AG04450 (cell line): ENCODE results near the gene EPC1. TPM values are rescaled to one million over a fixed set of nuclear protein-coding genes. Genes with fewer than 3 reads are reported as not detected.

Source experiments
- CTCF ChIA-PET: fragments of 300-600, 350-600 bp; formaldehyde crosslinking; extraction: SDS; loops from one replicate; lab custom pipeline; 2022; ENCODE audit warnings: antibody characterized with exemption, inconsistent platforms; lab: Charles Lee
- POLR2A ChIA-PET: fragments of 350-600 bp; formaldehyde crosslinking; extraction: SDS; loops from one replicate; lab custom pipeline; 2021; ENCODE audit warnings: antibody characterized with exemption, inconsistent platforms; lab: Yijun Ruan, JAX
- DNase-seq: peaks from one replicate; pipeline ENCODE4 v3.0.0-alpha.2; 2011; ENCODE audit warnings: low read depth, low spot score
- H3K27ac ChIP-seq: one replicate; pipeline ENCODE4 v1.5.1; 2012; ENCODE audit warnings: low read depth, low read length, control low read depth
- H3K27me3 ChIP-seq: one replicate; pipeline ENCODE4 v1.6.0; 2012; ENCODE audit warnings: low read length; ENCODE audit not compliant: control insufficient read depth, insufficient read depth
- H3K4me3 ChIP-seq: 2 replicates; pipeline ENCODE4 v1.5.1; 2011; ENCODE audit warnings: mild to moderate bottlenecking, low read depth, low read length, control low read depth
- H3K9me3 ChIP-seq: 2 replicates; pipeline ENCODE4 v1.5.1; 2012; ENCODE audit warnings: low read length; ENCODE audit not compliant: control insufficient read depth, insufficient read depth
- polyA plus RNA-seq: library from polyadenylated mRNA; depleted of rRNA; stranded (reverse); fragments of >200 nt; gene quantifications from 2 replicates; pipeline ENCODE4 v1.2.3, GENCODE V29; 2011
- TF ChIP-seq, protein P1 (sequence below): IDR thresholded peaks from 2 replicates; pipeline ENCODE4 v1.5.1; 2011; ENCODE audit warnings: low read depth, low read length, control low read depth, inconsistent platforms

EPC1 gene
- polyA plus RNA-seq, 1 experiment, result 34.1 TPM

DNA sequence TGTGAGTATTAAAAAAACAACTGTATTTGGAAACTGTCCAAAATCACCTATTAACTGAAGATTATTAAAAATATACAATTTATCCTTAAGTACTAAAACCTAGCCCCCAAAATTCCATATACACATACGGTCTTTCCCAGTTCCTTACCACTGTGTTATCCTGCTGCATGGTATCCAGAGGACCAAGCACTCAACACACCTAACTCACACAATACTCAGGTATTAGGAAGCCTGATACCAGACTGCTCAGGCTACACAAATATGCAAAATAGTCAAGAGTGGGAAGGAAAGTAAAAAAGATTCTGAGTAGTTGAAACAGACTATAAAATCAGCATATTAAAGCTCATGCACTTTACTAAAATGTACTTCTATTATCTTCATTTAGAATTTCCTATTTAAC, 67.2 kb downstream of the EPC1 start:
- CTCF ChIA-PET, result no interaction called here
- Histone ChIP-seq H3K27ac (no peak overlapping the region), H3K4me3 (no peak overlapping the region), H3K27me3 (no peaks in the 10 kb centered on the region), H3K9me3 (no peaks in the 10 kb centered on the region)
- POLR2A ChIA-PET, result no interaction called here
- no peak for DNase-seq
- TF ChIP-seq, protein P1, sequence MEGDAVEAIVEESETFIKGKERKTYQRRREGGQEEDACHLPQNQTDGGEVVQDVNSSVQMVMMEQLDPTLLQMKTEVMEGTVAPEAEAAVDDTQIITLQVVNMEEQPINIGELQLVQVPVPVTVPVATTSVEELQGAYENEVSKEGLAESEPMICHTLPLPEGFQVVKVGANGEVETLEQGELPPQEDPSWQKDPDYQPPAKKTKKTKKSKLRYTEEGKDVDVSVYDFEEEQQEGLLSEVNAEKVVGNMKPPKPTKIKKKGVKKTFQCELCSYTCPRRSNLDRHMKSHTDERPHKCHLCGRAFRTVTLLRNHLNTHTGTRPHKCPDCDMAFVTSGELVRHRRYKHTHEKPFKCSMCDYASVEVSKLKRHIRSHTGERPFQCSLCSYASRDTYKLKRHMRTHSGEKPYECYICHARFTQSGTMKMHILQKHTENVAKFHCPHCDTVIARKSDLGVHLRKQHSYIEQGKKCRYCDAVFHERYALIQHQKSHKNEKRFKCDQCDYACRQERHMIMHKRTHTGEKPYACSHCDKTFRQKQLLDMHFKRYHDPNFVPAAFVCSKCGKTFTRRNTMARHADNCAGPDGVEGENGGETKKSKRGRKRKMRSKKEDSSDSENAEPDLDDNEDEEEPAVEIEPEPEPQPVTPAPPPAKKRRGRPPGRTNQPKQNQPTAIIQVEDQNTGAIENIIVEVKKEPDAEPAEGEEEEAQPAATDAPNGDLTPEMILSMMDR, result no peak

DNA sequence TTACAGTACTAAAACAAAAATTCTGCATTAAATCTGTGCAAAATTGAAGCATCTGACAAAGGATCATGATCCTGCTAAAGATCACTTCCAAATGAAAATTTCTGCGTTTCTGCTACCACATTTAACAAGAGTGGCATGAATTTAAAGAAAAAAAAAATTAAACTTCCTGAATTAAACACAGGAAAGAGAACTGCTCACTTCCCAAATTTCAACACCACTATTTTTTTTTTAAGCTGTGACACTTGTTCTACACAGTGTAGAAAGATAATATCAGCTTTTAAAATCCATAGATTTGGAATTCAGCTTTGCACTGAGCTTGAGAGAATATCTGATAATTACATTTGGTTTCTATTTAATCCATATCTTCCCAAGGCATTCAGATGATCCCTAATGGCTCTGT, 73.6 kb downstream of the EPC1 start:
- no peak for DNase-seq
- no peak overlapping the region for H3K27ac ChIP-seq
- ChIA-PET POLR2A (interaction anchor here (0.6 kb wide), 1 partner anchor 17 kb away, joined by 5 read pairs; no protein-coding TSS in a partner anchor), CTCF (interaction anchor here (0.6 to 1.1 kb wide), 2 partner anchors 16 to 17 kb away, joined by 3 to 4 read pairs; no protein-coding TSS in a partner anchor)
- H3K27me3 ChIP-seq, result no peaks in the 10 kb centered on the region
- no peaks in the 10 kb centered on the region for H3K9me3 ChIP-seq
- TF ChIP-seq, protein P1, result no peak
- H3K4me3 ChIP-seq, result no peak overlapping the region

DNA sequence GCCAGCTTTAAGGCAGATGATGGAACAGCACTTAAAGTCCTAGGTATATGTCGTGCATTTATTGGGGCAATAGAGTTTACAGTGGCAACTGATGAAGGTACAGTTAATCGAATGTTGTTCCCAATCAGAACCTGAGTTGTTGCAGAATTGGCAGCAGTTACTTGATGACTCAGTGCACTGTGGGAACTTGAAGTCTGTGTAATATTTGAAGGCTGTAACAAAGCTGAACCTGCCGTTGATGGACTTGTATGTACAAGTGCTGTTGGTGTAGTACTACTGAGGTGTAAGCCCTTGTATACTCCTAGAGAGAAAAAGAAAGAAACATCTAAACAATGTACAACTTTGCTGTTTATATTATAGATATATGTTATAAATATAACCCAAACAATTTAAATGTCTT, 75.3 kb downstream of the EPC1 start:
- CTCF ChIA-PET, result no interaction called here
- Histone ChIP-seq H3K4me3 (no peak overlapping the region), H3K9me3 (no peaks in the 10 kb centered on the region), H3K27me3 (no peaks in the 10 kb centered on the region), H3K27ac (no peak overlapping the region)
- TF ChIP-seq, protein P1, result no peak
- DNase-seq, result no peak
- POLR2A ChIA-PET, result no interaction called here

DNA sequence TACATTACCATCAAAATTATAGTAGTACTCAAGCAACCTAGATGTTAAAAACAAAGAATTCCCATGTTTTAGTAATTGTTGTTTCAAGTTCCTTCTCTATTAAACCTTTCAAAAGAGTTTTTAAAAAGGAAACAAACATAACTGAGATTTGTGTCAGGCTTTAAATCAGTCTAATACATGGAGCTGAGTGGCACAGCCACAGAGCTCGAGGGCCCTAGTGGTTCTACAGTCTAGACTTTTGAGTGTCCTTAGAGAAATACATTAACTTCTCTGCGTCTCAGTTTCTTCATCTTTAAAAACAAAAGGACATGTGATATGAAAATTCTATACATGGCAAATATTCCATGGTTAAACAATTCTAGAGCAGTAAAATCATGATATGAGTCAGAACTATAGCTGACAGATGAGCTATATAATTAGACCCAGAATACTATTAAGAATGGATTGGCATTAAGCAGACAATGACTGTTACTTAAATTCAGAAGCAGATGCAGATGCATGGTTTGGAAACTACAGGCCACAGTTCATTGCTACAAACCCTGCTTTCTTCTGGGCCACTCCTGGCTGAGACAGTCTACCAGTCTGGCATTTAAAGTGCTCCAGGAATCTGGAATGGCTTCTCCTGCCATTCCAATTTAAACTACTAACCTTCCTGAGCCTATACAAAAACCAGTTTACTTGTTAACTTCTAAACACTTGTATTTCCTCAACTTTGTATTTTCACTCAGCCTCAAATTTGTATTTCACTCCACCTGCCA, 77.4 kb downstream of the EPC1 start:
- Histone ChIP-seq H3K27ac (no peak overlapping the region), H3K9me3 (no peaks in the 10 kb centered on the region), H3K27me3 (no peaks in the 10 kb centered on the region), H3K4me3 (no peak overlapping the region)
- DNase-seq, result no peak
- TF ChIP-seq, protein P1, result no peak
- CTCF ChIA-PET, result interaction anchor here (0.5 to 0.9 kb wide), 3 partner anchors 13 to 77 kb away, joined by 3 read pairs; no protein-coding TSS in a partner anchor
- POLR2A ChIA-PET, result no interaction called here

DNA sequence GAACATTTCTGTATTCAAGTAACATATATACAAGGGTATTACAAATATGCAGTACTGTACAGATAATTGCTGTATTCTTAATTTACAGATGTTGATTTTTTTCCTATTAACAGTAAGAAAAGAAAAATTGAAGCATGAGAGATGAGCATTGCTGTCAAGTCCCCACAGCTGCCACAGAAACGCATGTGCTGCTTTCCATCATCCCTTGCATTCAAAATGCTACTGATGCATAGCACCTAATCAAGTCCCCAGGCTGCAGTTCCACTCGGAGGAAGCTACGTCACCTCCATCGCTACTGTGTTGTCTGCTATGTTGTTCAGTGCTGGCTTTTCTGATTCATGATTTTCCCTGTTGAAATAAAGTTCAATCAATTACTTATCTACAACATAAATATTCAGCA, 78.2 kb downstream of the EPC1 start:
- TF ChIP-seq, protein P1, result no peak
- Histone ChIP-seq H3K27ac (no peak overlapping the region), H3K27me3 (no peaks in the 10 kb centered on the region), H3K4me3 (no peak overlapping the region), H3K9me3 (no peaks in the 10 kb centered on the region)
- CTCF ChIA-PET, result interaction anchor here (0.9 kb wide), 2 partner anchors 12 to 77 kb away, joined by 3 read pairs; no protein-coding TSS in a partner anchor
- no peak for DNase-seq
- POLR2A ChIA-PET, result no interaction called here
